Vagina (tissue), 2 donors: Measurements from ENCODE around the gene ARMC9. TPM values are rescaled to one million over a fixed set of nuclear protein-coding genes. Genes with fewer than 3 reads are reported as not detected.
"Not testable (repeated sequence)": the region's sequence is repeated elsewhere in the genome, so short reads cannot be mapped to it uniquely, and the experiment has no call there.

Experiments used
- DNase-seq, 2 donors: peaks; one replicate each; pipeline ENCODE4 v3.0.0-alpha.2; 2017; ENCODE audit errors: extremely low spot score in 2 of 2
- H3K27ac ChIP-seq: fragments of 200-600 bp; sonication (generic); one replicate; pipeline ENCODE4 v1.5.1; 2019
- H3K27me3 ChIP-seq: fragments of 200-600 bp; sonication (generic); one replicate; pipeline ENCODE4 v1.5.1; 2019
- H3K36me3 ChIP-seq, 2 donors: fragments of 200-600 bp; sonication (generic); one replicate each; pipeline ENCODE4 v1.5.1; 2017 to 2019
- H3K4me1 ChIP-seq: fragments of 200-600 bp; sonication (generic); one replicate; pipeline ENCODE4 v1.5.1; 2019
- H3K4me3 ChIP-seq, 2 donors: fragments of 200-600 bp; sonication (generic); 1 replicate in 1 of 2; 2 replicates in 1 of 2; pipeline ENCODE4 v1.5.1; 2016 to 2019
- H3K9me3 ChIP-seq: fragments of 200-600 bp; sonication (generic); one replicate; pipeline ENCODE4 v1.5.1; 2019
- CTCF ChIP-seq, 3 experiments: fragments of 450-650 bp in 2 of 3; fragments of 200-600 bp in 1 of 3; sonication (generic) in 1 of 3; IDR thresholded peaks; one replicate each; pipeline ENCODE4 v1.5.1; 2017 to 2019; ENCODE audit warnings: antibody characterized with exemption in 3 of 3, mild to moderate bottlenecking in 2 of 3, moderate library complexity in 2 of 3
- POLR2A ChIP-seq, 2 donors: fragments of 450-650 bp; IDR thresholded peaks; one replicate each; pipeline ENCODE4 v1.6.1; 2017; ENCODE audit warnings: antibody characterized with exemption in 2 of 2, mild to moderate bottlenecking in 2 of 2, moderate library complexity in 2 of 2
- POLR2AphosphoS5 ChIP-seq, 2 donors: sonication (generic); formaldehyde crosslinking; IDR thresholded peaks; one replicate each; pipeline ENCODE4 v1.9.0; 2017; ENCODE audit warnings: antibody characterized with exemption in 2 of 2, mild to moderate bottlenecking in 2 of 2, low read depth in 1 of 2; ENCODE audit not compliant: insufficient read depth in 1 of 2
- intact Hi-C: fragments of 100-400 bp; cut with DNase I; formaldehyde crosslinking; loops from one replicate; pipeline ENCODE4 v1.15.1; 2023
- total RNA-seq: library from RNA; depleted of rRNA; stranded (reverse); fragments of >200 nt; gene quantifications from one replicate; pipeline ENCODE4 v1.2.3, GENCODE V29; 2016

ARMC9 gene
- total RNA-seq, 1 donor from 2014 or later: 16.0 TPM

GRCh38 chr2:231250146-231250545 lies 51.7 kb downstream of the ARMC9 start:
- Histone ChIP-seq H3K4me1 (no peaks in the 10 kb centered on the region), H3K9me3 (no peaks in the 10 kb centered on the region), H3K36me3 (no peaks in the 10 kb centered on the region), H3K27me3 (no peaks in the 10 kb centered on the region), H3K4me3 (no peak overlapping the region), H3K27ac (no peak overlapping the region)
- intact Hi-C loops: no loop called here
- DNase-seq: no peak
- TF ChIP-seq POLR2A (IDR thresholded peaks at IDR 0.05): no peak
- TF ChIP-seq CTCF (IDR thresholded peaks at IDR 0.05): no peak
- TF ChIP-seq POLR2AphosphoS5 (IDR thresholded peaks at IDR 0.05; ENCODE audit: insufficient read depth in 1 of 2, low read depth in 1 of 2): no peak

GRCh38 chr2:231250698-231251097 lies 52.3 kb downstream of the ARMC9 start:
- no peaks in the 10 kb centered on the region for H3K36me3 ChIP-seq
- no peaks in the 10 kb centered on the region for H3K4me1 ChIP-seq
- H3K4me3 ChIP-seq: no peak overlapping the region
- no peak for DNase-seq
- intact Hi-C loops: no loop called here
- TF ChIP-seq CTCF (IDR thresholded peaks at IDR 0.05) (no peak), POLR2A (IDR thresholded peaks at IDR 0.05) (no peak), POLR2AphosphoS5 (IDR thresholded peaks at IDR 0.05; ENCODE audit: insufficient read depth in 1 of 2, low read depth in 1 of 2) (no peak)
- no peaks in the 10 kb centered on the region for H3K9me3 ChIP-seq
- H3K27ac ChIP-seq: no peak overlapping the region
- no peaks in the 10 kb centered on the region for H3K27me3 ChIP-seq

- H3K27ac ChIP-seq, H3K36me3 ChIP-seq, H3K9me3 ChIP-seq, intact Hi-C loops, H3K4me1 ChIP-seq, DNase-seq, H3K27me3 ChIP-seq, H3K4me3 ChIP-seq: not testable (repeated sequence)
Measured at GRCh38 chr2:231253292-231253691, 54.9 kb downstream of the ARMC9 start.

GRCh38 chr2:231256494-231256893 lies 58.1 kb downstream of the ARMC9 start:
- intact Hi-C loops: no loop called here
- no peaks in the 10 kb centered on the region for H3K27me3 ChIP-seq
- H3K27ac ChIP-seq: no peak overlapping the region
- no peak overlapping the region for H3K4me3 ChIP-seq
- no peaks in the 10 kb centered on the region for H3K4me1 ChIP-seq
- H3K36me3 ChIP-seq: no peaks in the 10 kb centered on the region
- TF ChIP-seq CTCF (IDR thresholded peaks at IDR 0.05) (no peak), POLR2A (IDR thresholded peaks at IDR 0.05) (no peak), POLR2AphosphoS5 (IDR thresholded peaks at IDR 0.05; ENCODE audit: insufficient read depth in 1 of 2, low read depth in 1 of 2) (no peak)
- DNase-seq: no peak
- no peaks in the 10 kb centered on the region for H3K9me3 ChIP-seq

GRCh38 chr2:231257763-231258162 lies 59.3 kb downstream of the ARMC9 start:
- no peak for TF ChIP-seq POLR2AphosphoS5 (IDR thresholded peaks at IDR 0.05; ENCODE audit: insufficient read depth in 1 of 2, low read depth in 1 of 2)
- TF ChIP-seq POLR2A (IDR thresholded peaks at IDR 0.05): no peak
- TF ChIP-seq CTCF (IDR thresholded peaks at IDR 0.05): no peak
- H3K4me1 ChIP-seq: no peaks in the 10 kb centered on the region
- intact Hi-C loops: no loop called here
- H3K9me3 ChIP-seq: no peaks in the 10 kb centered on the region
- no peak for DNase-seq
- no peaks in the 10 kb centered on the region for H3K36me3 ChIP-seq
- H3K27ac ChIP-seq: no peak overlapping the region
- no peaks in the 10 kb centered on the region for H3K27me3 ChIP-seq
- no peak overlapping the region for H3K4me3 ChIP-seq

- no peak overlapping the region for H3K27ac ChIP-seq
- H3K36me3 ChIP-seq: no peaks in the 10 kb centered on the region
- no peaks in the 10 kb centered on the region for H3K4me1 ChIP-seq
- TF ChIP-seq CTCF (IDR thresholded peaks at IDR 0.05) (no peak), POLR2AphosphoS5 (IDR thresholded peaks at IDR 0.05; ENCODE audit: insufficient read depth in 1 of 2, low read depth in 1 of 2) (no peak), POLR2A (IDR thresholded peaks at IDR 0.05) (no peak)
- no peaks in the 10 kb centered on the region for H3K9me3 ChIP-seq
- no peak overlapping the region for H3K4me3 ChIP-seq
- no peaks in the 10 kb centered on the region for H3K27me3 ChIP-seq
- intact Hi-C loops: no loop called here
- no peak for DNase-seq
Measured at GRCh38 chr2:231258701-231259100, 60.3 kb downstream of the ARMC9 start.
